ENCODE measurements around the gene CRTAP.

Gene CRTAP

GRCh38 chr3:33128706-33129105, 14.9 kb downstream of the CRTAP start:
- no peak for TF ChIP-seq CTCF (IDR thresholded peaks at IDR 0.05; ENCODE audit: borderline replicate concordance, insufficient read depth, low read depth, low read length)
- H3K4me3 ChIP-seq (ENCODE audit: low read depth, low read length) = no peak overlapping the region

DNA sequence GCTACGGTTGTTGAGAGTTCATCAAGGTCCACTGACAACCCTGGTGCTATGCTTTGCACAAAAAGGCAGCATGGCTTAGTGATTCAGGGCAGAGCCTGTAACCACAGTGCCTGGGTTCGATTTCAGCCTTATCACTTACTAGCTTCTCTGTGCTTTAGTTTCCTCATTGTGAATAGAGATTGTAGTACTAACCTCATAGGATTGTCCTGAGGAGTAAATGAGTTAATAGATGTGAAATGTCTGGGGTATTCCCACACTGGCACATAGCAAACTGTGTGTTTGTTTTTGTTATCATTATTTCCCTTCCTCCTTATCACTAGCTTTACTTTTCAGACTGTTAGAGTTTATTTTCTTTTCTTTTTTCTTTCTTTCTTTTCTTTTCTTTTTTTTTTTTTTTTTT, 16.3 kb downstream of the CRTAP start:
- no peak for TF ChIP-seq CTCF (IDR thresholded peaks at IDR 0.05; ENCODE audit: borderline replicate concordance, insufficient read depth, low read depth, low read length)
- no peak overlapping the region for H3K4me3 ChIP-seq (ENCODE audit: low read depth, low read length)

DNA sequence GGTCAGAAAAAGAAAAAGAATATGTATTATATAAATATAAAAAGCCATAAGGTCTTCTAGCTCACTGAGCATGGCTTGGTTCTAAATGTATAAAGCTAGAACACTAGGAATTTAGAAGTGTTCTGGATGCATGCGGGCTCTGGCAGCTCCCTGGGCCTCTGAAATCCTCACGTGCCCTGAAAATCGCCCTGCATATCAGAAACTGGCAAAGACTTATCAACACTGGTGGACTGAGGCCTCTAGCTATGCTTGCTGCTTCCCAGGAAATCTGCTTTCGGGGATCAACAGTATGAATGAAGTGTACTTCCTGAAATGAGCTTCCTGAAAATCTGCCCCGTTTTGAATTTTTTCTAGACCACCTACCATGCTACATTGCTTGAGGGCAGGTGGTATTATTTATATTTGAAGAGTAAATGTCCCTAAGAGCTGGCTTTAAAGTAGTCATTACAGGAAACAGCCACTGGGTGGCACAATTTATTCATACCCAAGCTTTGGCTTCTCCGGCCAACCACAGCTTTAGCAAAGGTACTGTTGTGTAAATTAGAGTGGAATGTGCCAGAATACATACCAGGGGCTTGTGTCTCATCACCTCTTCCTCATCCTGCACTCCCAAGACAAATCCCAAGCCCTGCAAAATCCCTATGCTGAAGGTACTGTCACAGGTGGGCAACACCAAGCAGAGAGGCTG, 17.7 kb downstream of the CRTAP start:
- TF ChIP-seq CTCF (IDR thresholded peaks at IDR 0.05; ENCODE audit: borderline replicate concordance, insufficient read depth, low read depth, low read length) = peak; percentile 54; the same call in 1 of the 2 replicates

DNA sequence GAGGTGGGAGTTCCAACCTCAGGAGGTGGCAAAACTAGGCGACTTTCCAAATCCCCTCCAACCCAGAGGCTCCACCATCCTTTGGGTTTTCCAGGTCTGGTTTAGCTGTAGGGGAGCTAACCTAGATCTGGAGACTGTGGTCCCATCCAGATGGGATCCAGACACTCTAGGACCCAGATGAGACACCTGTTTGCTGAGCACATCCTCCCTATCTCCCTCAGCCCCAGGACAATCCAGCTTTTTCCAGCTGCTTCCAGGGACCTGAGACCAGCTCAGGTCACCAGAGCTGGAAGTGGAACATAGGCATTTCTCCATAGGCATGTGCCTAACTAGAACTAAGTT, 18.2 kb downstream of the CRTAP start:
- no peak overlapping the region for H3K4me3 ChIP-seq (ENCODE audit: low read depth, low read length)

More for the DNA sequence above, 17.7 kb downstream of the CRTAP start:
- no peak overlapping the region for H3K4me3 ChIP-seq (ENCODE audit: low read depth, low read length)

GRCh38 chr3:33134026-33134625, 20.3 kb downstream of the CRTAP start:
- no peak overlapping the region for H3K4me3 ChIP-seq (ENCODE audit: low read depth, low read length)
- TF ChIP-seq CTCF (IDR thresholded peaks at IDR 0.05; ENCODE audit: borderline replicate concordance, insufficient read depth, low read depth, low read length) = no peak

More for the DNA sequence above, 18.2 kb downstream of the CRTAP start:
- no peak for TF ChIP-seq CTCF (IDR thresholded peaks at IDR 0.05; ENCODE audit: borderline replicate concordance, insufficient read depth, low read depth, low read length)

DNA sequence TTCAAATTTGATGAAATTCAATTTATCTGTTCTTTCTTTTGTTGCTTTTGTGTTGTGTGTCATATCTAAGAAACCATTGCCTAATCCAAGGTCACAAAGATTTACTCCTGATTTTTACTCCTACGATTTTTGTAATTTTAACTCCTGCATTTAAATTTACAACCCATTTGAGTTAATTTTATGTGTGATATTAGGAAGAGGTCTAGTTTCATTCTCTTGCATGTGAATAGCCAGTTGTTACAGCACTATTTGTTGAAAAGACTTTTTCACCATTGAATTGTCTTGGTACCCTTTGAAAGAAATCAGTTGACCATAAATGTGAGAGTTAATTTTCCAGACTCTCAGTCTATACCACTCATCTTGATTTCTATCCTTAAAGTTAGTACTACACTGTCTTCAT, 23.9 kb downstream of the CRTAP start:
- TF ChIP-seq CTCF (IDR thresholded peaks at IDR 0.05; ENCODE audit: borderline replicate concordance, insufficient read depth, low read depth, low read length) = no peak
- H3K4me3 ChIP-seq (ENCODE audit: low read depth, low read length) = no peak overlapping the region

DNA sequence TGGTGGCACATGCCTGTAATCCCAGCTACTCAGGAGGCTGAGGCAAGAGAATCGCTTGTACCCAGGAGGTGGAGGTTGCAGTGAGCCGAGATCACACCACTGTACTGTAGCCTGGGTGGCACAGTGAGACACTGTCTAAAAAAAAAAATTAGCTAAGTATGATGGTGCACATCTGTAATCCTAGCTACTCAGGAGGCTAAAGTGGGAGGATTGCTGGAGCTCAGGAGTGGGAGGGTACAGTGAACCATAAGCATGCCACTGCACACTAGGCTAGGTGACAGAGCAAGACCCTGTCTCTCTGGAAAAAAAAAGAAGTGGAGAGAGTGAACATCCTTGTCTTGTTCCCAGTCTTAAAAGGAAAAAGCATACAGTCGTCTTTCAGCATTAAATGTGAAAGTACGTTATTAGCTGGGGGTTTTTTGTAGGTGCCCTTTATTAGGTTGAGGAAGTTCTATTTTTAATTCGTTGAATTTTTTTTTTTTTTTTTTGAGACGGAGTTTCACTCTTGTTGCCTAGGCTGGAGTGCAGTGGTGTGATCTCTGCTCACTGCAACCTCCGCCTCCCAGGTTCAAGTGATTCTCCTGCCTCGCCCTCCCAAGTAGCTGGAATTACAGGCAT, 25.3 kb downstream of the CRTAP start:
- peak overlapping the region; percentile 26 for H3K4me3 ChIP-seq (ENCODE audit: low read depth, low read length)

Measured in GM12875 (cell line).